Measurements from ENCODE around the gene NRXN3. TPM values are rescaled to one million over a fixed set of nuclear protein-coding genes. Genes with fewer than 3 reads are reported as not detected.
A peak's percentile ranks its signal among the peaks of the same experiment; 100 is the strongest.

Gene NRXN3
- 1.1 and 1.7 TPM in 2 replicates for total RNA-seq (2014; rRNA removed)
- percentile 34 among the genes with signal in this experiment for Bru-seq, nascent RNA
- percentile 25 among the genes with signal in this experiment for BruChase-seq, experiment 1, labeled RNA remaining after a 6-hour chase
- BruChase-seq, experiment 2, labeled RNA remaining after a 2-hour chase: percentile 33 among the genes with signal in this experiment
- long read RNA-seq, partial matches to known transcripts: 2 of 5 reads
- long read RNA-seq, other reads (novel, unspliced or antisense): 3 of 5 reads

DNA sequence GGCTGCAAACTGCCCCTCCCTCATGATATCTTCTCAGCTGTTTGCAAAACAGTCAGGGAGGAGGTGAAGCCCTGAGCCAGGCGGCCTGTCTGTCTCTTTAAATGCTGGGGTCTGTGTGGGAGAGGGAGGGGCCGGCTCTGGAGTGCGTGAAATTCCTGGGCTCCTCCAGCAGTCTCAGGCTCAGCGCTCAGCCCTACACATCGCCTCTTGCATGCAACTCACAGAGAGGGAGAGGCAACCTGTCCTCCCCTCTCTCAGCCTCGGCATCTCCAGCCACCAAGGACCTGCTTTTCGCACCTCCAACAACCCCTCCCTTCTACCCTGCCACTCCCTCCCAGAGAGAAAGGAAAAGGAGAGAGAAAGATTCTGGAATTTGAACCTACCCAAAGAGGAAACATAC, at the start of gene NRXN3:
Gene NRXN3, plus strand, starts transcription at position 171 of the 400 bp plus-strand sequence. CDS start 72,721 bp downstream, outside the sequence.
- intact Hi-C loops (cut with micrococcal nuclease): no loop called here
- Histone ChIP-seq H4K20me1 (ENCODE audit: low read length) (no peaks in the 10 kb centered on the region), H3K79me2 (ENCODE audit: low read length) (no peaks in the 10 kb centered on the region), H3K9me3 (ENCODE audit: low read length) (no peaks in the 10 kb centered on the region), H3K9ac (ENCODE audit: low read length) (no peak within 1 kb of the TSS), H3K4me2 (ENCODE audit: low read length) (no peak within 1 kb of the TSS), H2AFZ (ENCODE audit: low read length) (no peak within 1 kb of the TSS), H3K27me3 (ENCODE audit: low read length) (peaks cover 25% of the 10 kb centered on the region), H3K27ac (ENCODE audit: low read length) (no peak within 1 kb of the TSS), H3K4me1 (ENCODE audit: insufficient read depth, low read length) (no peaks in the 10 kb centered on the region), H3F3A (ENCODE audit: low read length, unreplicated experiment) (no peaks in the 10 kb centered on the region), H3K36me3 (ENCODE audit: low read depth, low read length) (no peaks in the 10 kb centered on the region), H3K9me2 (replicated peaks; ENCODE audit: low read length) (no peaks in the 10 kb centered on the region), H3K4me3 (ENCODE audit: low read length) (no peak within 1 kb of the TSS)
- DNase-seq (no peak), ATAC-seq (no peak)
- TF ChIP-seq, protein P1, sequence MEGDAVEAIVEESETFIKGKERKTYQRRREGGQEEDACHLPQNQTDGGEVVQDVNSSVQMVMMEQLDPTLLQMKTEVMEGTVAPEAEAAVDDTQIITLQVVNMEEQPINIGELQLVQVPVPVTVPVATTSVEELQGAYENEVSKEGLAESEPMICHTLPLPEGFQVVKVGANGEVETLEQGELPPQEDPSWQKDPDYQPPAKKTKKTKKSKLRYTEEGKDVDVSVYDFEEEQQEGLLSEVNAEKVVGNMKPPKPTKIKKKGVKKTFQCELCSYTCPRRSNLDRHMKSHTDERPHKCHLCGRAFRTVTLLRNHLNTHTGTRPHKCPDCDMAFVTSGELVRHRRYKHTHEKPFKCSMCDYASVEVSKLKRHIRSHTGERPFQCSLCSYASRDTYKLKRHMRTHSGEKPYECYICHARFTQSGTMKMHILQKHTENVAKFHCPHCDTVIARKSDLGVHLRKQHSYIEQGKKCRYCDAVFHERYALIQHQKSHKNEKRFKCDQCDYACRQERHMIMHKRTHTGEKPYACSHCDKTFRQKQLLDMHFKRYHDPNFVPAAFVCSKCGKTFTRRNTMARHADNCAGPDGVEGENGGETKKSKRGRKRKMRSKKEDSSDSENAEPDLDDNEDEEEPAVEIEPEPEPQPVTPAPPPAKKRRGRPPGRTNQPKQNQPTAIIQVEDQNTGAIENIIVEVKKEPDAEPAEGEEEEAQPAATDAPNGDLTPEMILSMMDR (conservative IDR thresholded peaks at IDR 0.05; ENCODE audit: low read depth, low read length): no peak
- TF ChIP-seq EZH2 (IDR thresholded peaks at IDR 0.05; ENCODE audit: low read length, unreplicated experiment) (no peak), EZH2phosphoT487 (IDR thresholded peaks at IDR 0.05; ENCODE audit: borderline replicate concordance, low read length) (no peak)
- no TSS peak for BruUV-seq (replicated peaks)
- POLR2A ChIA-PET (ENCODE audit: unreplicated experiment): no interaction called here
- CTCF ChIA-PET: no interaction called here

DNA sequence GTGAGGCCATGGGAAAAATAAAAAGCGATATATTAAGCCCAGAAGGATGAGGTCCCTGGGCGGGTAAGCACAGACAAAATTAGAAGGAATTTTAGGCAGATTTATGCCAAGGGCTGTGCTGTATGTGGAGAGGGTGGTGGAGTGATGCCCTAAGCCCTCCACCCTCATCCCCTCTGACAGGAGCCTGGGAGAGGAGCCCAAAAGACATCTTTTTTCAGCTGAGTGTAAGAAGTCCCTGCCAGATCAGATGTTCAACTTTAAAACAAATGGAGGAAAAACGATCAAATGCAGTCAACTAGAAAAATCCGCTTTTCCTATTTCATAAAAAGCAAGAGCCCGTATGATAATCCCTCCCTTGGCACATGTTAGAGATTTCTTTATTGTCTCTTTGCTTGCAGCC, 47.7 kb upstream of the NRXN3 start:
- ChIA-PET CTCF (no interaction called here), POLR2A (ENCODE audit: unreplicated experiment) (no interaction called here)
- Histone ChIP-seq H3K4me2 (ENCODE audit: low read length) (no peak overlapping the region), H2AFZ (ENCODE audit: low read length) (no peak overlapping the region), H3K4me3 (ENCODE audit: low read length) (no peak overlapping the region), H3K27ac (ENCODE audit: low read length) (no peak overlapping the region), H3K4me1 (ENCODE audit: insufficient read depth, low read length) (no peaks in the 10 kb centered on the region), H3F3A (ENCODE audit: low read length, unreplicated experiment) (no peaks in the 10 kb centered on the region), H3K27me3 (ENCODE audit: low read length) (peaks cover 20% of the 10 kb centered on the region; the same call in 1 of the 2 replicates), H3K9me3 (ENCODE audit: low read length) (no peaks in the 10 kb centered on the region), H3K79me2 (ENCODE audit: low read length) (no peaks in the 10 kb centered on the region), H4K20me1 (ENCODE audit: low read length) (no peaks in the 10 kb centered on the region), H3K9ac (ENCODE audit: low read length) (no peak overlapping the region), H3K36me3 (ENCODE audit: low read depth, low read length) (no peaks in the 10 kb centered on the region), H3K9me2 (replicated peaks; ENCODE audit: low read length) (no peaks in the 10 kb centered on the region)
- DNase-seq (no peak), ATAC-seq (no peak)
- intact Hi-C loops (cut with micrococcal nuclease): no loop called here
- no TSS peak for BruUV-seq (replicated peaks)
- TF ChIP-seq EZH2phosphoT487 (IDR thresholded peaks at IDR 0.05; ENCODE audit: borderline replicate concordance, low read length): no peak
- TF ChIP-seq, protein P1 (conservative IDR thresholded peaks at IDR 0.05; ENCODE audit: low read depth, low read length): no peak
- TF ChIP-seq EZH2 (IDR thresholded peaks at IDR 0.05; ENCODE audit: low read length, unreplicated experiment): no peak

DNA sequence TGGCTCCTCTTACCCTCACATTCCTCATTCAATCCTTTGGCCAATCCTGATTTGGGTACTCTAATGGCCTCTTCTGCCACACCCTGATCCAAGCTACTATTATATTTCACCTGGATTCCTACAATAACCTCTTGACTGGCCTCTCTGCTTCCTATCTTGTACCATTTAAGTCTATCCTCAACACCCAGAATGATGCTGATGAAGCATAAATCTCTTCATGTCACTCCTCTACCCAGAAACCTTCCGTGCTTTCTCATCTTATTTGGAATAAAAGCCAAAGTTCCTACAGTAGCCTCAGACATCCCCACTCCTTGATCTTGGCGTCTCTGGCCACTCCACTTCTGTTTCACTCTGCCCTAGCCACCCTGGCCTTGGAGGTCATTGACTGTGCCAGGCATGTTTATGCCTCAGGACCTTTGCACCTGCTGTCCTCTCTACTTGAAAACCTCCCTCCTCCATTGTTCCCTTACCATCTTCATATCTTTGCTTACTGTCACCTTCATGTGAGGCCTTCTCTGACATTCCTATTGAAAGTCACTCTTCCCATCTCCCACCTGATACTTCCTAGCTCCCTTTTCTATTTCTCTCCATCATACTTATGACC, 46.4 kb upstream of the NRXN3 start:
- Histone ChIP-seq H3K4me1 (ENCODE audit: insufficient read depth, low read length) (no peaks in the 10 kb centered on the region), H3K27me3 (ENCODE audit: low read length) (peaks cover 20% of the 10 kb centered on the region; the same call in 1 of the 2 replicates), H2AFZ (ENCODE audit: low read length) (no peak overlapping the region), H3K4me3 (ENCODE audit: low read length) (no peak overlapping the region), H3K4me2 (ENCODE audit: low read length) (no peak overlapping the region), H3K36me3 (ENCODE audit: low read depth, low read length) (no peaks in the 10 kb centered on the region), H3K9ac (ENCODE audit: low read length) (no peak overlapping the region), H3K9me3 (ENCODE audit: low read length) (no peaks in the 10 kb centered on the region), H3K9me2 (replicated peaks; ENCODE audit: low read length) (no peaks in the 10 kb centered on the region), H3K79me2 (ENCODE audit: low read length) (no peaks in the 10 kb centered on the region), H4K20me1 (ENCODE audit: low read length) (no peaks in the 10 kb centered on the region), H3F3A (ENCODE audit: low read length, unreplicated experiment) (no peaks in the 10 kb centered on the region), H3K27ac (ENCODE audit: low read length) (no peak overlapping the region)
- no peak for TF ChIP-seq EZH2 (IDR thresholded peaks at IDR 0.05; ENCODE audit: low read length, unreplicated experiment)
- no peak for TF ChIP-seq EZH2phosphoT487 (IDR thresholded peaks at IDR 0.05; ENCODE audit: borderline replicate concordance, low read length)
- TF ChIP-seq, protein P1 (conservative IDR thresholded peaks at IDR 0.05; ENCODE audit: low read depth, low read length): no peak
- ChIA-PET POLR2A (ENCODE audit: unreplicated experiment) (no interaction called here), CTCF (no interaction called here)
- intact Hi-C loops (cut with micrococcal nuclease): no loop called here
- ATAC-seq: no peak
- no peak for DNase-seq
- BruUV-seq (replicated peaks): no TSS peak
